Astrocyte of the spinal cord (primary cell): ENCODE data around the gene TBPL1.

Source experiments
- DNase-seq: peaks from one replicate; pipeline ENCODE4 v3.0.0; 2011; ENCODE audit warnings: low read depth, low spot score
- H3K4me3 ChIP-seq: 2 replicates; pipeline ENCODE4 v1.5.1; 2011; ENCODE audit warnings: low read depth, mild to moderate bottlenecking, low read length, moderate library complexity
- CTCF ChIP-seq: IDR thresholded peaks from 2 replicates; pipeline ENCODE4 v1.5.1; 2012; ENCODE audit warnings: low read depth, mild to moderate bottlenecking, low read length, inconsistent platforms
- in situ Hi-C: cut with HindIII; loops from 2 replicates; pipeline ENCODE4 v1.10.0; 2017; ENCODE audit warnings: low sequenced_read_pairs

TBPL1 gene

GRCh38 chr6:133953634-133954415, 801 bp downstream of the TBPL1 start:
- H3K4me3 ChIP-seq: peak overlapping the region; percentile 85
- TF ChIP-seq CTCF: no peak
- DNase-seq: no peak
- in situ Hi-C loops: no loop called here

GRCh38 chr6:133954657-133955576, 1.9 kb downstream of the TBPL1 start:
- no peak for DNase-seq
- no peak for TF ChIP-seq CTCF
- in situ Hi-C loops: no loop called here
- peak overlapping the region; percentile 85 for H3K4me3 ChIP-seq

GRCh38 chr6:133955582-133956415, 2.8 kb downstream of the TBPL1 start:
- no peak overlapping the region for H3K4me3 ChIP-seq
- DNase-seq: no peak
- no peak for TF ChIP-seq CTCF
- in situ Hi-C loops: no loop called here

GRCh38 chr6:133956416-133957049, 3.5 kb downstream of the TBPL1 start:
- no peak for TF ChIP-seq CTCF
- in situ Hi-C loops: no loop called here
- DNase-seq: no peak
- no peak overlapping the region for H3K4me3 ChIP-seq

- no peak for DNase-seq
- in situ Hi-C loops: no loop called here
- no peak for TF ChIP-seq CTCF
- no peak overlapping the region for H3K4me3 ChIP-seq
Measured at GRCh38 chr6:133957227-133957626, 4.2 kb downstream of the TBPL1 start.

GRCh38 chr6:133957780-133958242, 4.8 kb downstream of the TBPL1 start:
- in situ Hi-C loops: no loop called here
- TF ChIP-seq CTCF: no peak
- DNase-seq: no peak
- no peak overlapping the region for H3K4me3 ChIP-seq
